Left lobe of liver (tissue), 2 donors: Measurements from ENCODE around the gene DOCK2. TPM values are rescaled to one million over a fixed set of nuclear protein-coding genes. Genes with fewer than 3 reads are reported as not detected.
A peak's percentile ranks its signal among the peaks of the same experiment; 100 is the strongest.
"Not testable (repeated sequence)": the region's sequence is repeated elsewhere in the genome, so short reads cannot be mapped to it uniquely, and the experiment has no call there.

Experiments
- ATAC-seq: fragments of 200-7000 bp; cut with Tn5 transposase; one replicate; pipeline ENCODE4 v1.9.1; 2020; ENCODE audit warnings: mild to moderate bottlenecking, moderate library complexity
- DNase-seq: peaks from one replicate; pipeline ENCODE4 v3.0.0-alpha.2; 2020; ENCODE audit warnings: low spot score
- total RNA-seq: library from RNA; stranded (reverse); gene quantifications from one replicate; pipeline ENCODE4 v1.2.1, GENCODE V29; 2021
- donor health status: DM: no; HTN: no; CAD: no; lungs with moderate emphysema.
- donor health status: DM: no; HTN: yes; CAD: no.

Gene DOCK2
- total RNA-seq, 1 donor from 2014 or later, result 4.1 TPM

- ATAC-seq, result no peak
- DNase-seq, result no peak
Observed at GRCh38 chr5:169921384-169921783, 284.3 kb downstream of the DOCK2 start.

- DNase-seq (no peak), ATAC-seq (no peak)
Observed at GRCh38 chr5:169921949-169922348, 284.9 kb downstream of the DOCK2 start.

GRCh38 chr5:169922474-169922873, 285.4 kb downstream of the DOCK2 start:
- DNase-seq (no peak), ATAC-seq (no peak)

GRCh38 chr5:169923988-169924387, 286.9 kb downstream of the DOCK2 start:
- DNase-seq (no peak), ATAC-seq (no peak)

DNA sequence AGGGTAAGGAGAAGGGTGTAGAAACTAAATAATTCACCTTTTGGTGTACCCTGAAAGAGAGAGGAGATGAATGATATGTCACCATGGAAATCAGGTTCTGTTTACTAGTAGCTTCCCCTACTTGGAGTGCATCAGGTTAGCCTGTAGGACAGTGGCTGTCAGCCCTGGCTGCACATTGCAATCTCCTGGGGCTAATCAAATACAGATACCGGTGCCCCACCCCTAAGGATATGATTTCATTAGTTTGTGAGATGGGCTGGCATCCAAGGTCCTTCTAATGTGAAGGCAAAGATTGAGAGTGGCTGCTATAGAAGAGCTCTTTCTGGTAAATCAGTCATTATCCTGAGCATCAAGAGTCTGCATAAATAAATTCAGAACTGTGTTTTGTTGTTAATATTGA, 296.1 kb downstream of the DOCK2 start:
- no peak for ATAC-seq

DNA sequence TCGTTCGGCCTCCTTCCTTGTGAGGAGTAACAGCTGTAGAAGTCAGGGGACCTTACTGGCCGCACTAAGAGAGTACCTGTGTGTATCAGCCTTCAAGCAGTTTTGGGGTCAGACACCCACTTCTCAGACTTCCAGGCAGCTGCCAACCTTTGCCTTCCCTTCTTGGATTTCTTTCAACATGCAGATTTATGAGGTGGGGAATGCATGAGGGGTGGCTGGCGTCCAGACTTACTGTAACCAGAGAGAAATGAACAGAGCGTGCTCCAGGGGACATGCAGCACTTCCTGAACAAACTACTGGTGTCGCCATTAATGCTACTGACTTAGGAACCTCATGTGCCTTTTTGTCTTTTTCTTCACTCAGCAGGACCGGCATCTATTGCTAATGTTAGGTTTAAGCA, 296.5 kb downstream of the DOCK2 start:
- no peak for DNase-seq
- ATAC-seq, result no peak

More for the DNA sequence above, 296.1 kb downstream of the DOCK2 start:
- DNase-seq, result no peak

DNA sequence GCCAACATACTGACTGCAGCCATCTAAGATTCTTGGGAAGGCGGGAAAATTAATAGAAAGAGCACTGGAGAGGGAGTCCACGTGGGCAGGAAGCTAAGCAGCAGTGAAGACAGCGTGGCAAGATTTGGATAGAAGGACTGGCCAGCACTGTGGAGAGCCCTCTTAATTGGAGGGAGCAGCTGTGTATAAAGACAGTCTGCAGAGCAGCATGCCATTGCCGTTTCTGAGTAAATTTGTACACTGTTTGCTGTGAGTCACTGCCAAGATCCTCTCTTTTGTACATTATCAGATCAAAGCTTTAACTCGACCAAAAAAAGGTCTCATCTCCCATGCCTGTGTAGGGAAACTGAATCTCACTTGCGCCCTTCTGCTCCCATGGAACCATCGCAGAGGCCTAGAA, 297.9 kb downstream of the DOCK2 start:
- no peak for ATAC-seq
- DNase-seq, result no peak

GRCh38 chr5:169935762-169936161, 298.7 kb downstream of the DOCK2 start:
- DNase-seq (no peak), ATAC-seq (no peak)

DNA sequence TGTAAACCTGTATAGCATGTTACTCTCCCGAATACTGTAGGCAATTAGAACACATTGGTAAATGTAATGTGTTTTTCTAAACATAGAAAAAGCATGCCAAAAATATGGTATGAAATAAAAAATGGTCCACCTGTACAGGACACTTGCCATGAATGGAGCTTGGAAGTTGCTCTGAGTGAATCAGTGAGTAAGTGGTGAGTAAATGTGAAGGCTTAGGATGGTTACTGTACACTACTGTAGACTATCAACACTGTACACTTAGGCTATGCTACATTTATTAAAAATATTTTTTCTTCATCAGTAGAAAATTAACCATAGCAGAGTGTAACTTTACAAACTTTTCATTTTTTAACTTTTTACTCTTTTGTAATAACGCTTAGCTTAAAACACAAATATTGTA, 301.4 kb downstream of the DOCK2 start:
- ATAC-seq (no peak), DNase-seq (no peak)

DNA sequence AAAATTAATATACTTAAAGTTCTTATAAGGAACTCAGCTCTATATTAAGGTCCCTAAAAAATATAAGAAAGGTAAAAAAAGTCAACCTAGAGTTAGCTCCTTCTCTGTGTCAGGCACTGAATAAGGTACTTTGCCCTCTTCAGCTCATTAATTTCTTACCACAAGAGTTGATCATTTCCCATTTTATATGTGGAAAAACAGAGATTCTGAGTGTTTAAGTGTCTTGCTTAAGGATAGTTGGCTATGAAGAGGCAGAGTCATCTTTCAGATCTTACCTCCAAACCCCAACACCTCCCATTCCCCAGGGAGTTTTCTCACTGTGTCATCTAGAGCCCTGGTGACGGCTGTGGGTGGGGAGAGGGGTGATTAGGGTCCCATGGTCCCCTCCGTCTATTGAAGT, 302.7 kb downstream of the DOCK2 start:
- DNase-seq, result no peak
- no peak for ATAC-seq

GRCh38 chr5:169941542-169941941, 304.5 kb downstream of the DOCK2 start:
- DNase-seq, result no peak

GRCh38 chr5:169942181-169942580, 305.1 kb downstream of the DOCK2 start:
- DNase-seq, result no peak
- ATAC-seq, result no peak

More at GRCh38 chr5:169941542-169941941, 304.5 kb downstream of the DOCK2 start:
- no peak for ATAC-seq

DNA sequence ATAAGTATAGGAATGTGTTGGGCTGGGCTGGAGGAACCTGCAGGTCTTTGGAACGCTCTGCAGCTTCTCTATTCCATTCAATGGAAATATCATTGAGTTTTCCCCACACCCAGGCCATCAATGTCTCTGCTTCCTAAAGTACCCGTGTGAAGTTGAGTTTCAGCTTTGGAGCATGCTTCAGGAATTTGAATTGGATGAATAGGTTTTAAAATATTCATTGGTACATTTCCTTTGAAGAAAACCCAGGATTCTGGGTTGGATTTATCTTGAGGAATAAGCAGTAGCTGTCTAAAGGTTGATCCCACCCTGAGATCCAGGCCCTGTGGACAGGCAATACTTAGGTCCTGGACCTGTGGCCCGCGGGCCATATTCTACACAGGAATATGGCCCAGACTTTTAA, 306.0 kb downstream of the DOCK2 start:
- ATAC-seq, result no peak
- DNase-seq, result no peak

DNA sequence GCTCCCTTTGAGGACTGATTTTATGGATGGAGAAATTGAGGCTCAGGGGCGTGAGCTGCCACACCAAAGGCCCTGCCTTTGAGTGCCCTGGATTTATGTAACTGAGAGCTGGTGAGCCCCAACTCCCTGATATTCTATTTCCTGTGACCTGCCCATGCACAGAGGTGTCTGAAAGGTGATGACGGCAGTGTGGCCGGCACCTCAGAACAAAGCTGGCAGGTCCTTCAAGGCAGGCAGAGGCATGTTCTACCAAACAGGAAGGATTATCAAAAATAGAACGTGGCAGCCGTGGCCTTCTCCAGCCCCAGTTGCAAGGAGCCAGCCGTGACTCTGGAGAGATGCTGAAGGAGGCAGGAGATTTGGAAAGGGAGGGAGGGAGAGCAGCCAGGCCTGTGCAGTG, 307.0 kb downstream of the DOCK2 start:
- ATAC-seq, result no peak
- no peak for DNase-seq

- ATAC-seq, result no peak
Observed at GRCh38 chr5:169944922-169945680, 308.0 kb downstream of the DOCK2 start.

DNA sequence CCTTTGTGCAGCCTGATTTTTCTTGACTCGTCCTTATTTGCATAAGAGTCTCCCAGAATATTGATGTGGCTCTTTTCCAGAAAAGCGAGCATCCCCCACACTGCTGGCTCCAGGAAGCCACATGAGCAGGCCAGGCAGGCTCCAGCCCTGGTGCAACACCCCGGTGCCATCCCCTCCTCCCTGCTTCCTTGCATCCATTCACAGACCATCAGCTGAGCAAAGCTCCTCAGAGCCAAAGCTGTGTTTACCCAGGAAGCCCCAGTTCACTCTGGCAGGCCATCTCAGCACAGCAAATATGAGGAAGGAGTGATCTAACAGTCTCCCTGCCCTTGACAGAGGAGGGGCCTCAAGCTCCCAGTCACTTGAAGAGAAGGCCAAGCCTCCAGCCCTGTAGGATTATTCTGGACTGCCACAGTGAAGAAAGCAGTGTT, 308.8 kb downstream of the DOCK2 start:
- no peak for DNase-seq
- peak; percentile 28 for ATAC-seq

More at GRCh38 chr5:169944922-169945680, 308.0 kb downstream of the DOCK2 start:
- DNase-seq, result no peak

DNA sequence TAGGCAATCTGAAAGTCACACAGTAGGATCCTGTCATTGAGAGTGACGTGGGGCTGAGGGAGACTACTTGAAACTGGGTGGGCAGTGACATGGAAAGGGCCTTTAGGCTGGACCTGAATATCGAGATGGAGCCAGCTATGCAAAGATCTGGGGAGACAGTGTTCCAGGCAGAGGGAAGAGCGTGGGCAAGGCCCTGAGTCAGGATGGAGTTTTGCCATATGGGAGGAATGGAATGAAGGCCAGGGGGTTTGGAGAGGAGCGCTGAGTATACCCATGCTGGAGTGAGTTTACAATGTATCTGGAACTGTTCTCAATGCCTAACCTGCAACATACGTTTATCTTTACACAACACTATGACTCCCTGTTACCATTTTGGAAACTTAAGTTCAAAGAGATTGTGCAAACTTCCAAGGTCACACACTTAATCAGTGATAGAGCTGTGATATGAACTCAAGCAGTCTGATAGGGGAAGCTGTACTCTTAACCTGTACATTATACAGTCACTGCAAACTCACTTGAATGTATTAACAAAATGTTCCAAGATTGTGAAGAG, 309.7 kb downstream of the DOCK2 start:
- ATAC-seq (no peak), DNase-seq (no peak)

DNA sequence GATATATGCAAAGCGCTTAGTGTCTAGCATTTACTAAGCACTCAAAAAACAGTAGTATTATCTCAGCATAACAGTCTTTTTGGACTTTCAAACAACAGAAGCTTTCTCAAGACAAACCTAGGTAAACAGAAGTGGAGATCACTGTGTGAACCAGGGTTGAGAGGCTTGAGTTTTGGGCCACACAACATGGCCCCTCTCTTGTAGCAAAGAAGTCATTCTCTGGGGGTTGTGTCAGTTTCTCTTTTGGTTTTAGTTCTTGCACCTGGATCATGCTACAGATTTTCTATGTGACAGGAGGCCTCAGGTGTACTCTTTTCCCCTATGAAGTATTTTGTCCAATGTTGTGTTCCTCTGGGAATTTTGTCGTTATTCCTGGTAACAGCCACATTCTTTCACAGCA, 313.3 kb downstream of the DOCK2 start:
- no peak for DNase-seq
- ATAC-seq, result no peak

- not testable (repeated sequence) for ATAC-seq, DNase-seq
Observed at GRCh38 chr5:169953196-169953595, 316.1 kb downstream of the DOCK2 start.

- no peak for ATAC-seq
- DNase-seq, result no peak
Observed at GRCh38 chr5:169954786-169955185, 317.7 kb downstream of the DOCK2 start.

GRCh38 chr5:169956126-169956525, 319.1 kb downstream of the DOCK2 start:
- DNase-seq, result no peak
- no peak for ATAC-seq

DNA sequence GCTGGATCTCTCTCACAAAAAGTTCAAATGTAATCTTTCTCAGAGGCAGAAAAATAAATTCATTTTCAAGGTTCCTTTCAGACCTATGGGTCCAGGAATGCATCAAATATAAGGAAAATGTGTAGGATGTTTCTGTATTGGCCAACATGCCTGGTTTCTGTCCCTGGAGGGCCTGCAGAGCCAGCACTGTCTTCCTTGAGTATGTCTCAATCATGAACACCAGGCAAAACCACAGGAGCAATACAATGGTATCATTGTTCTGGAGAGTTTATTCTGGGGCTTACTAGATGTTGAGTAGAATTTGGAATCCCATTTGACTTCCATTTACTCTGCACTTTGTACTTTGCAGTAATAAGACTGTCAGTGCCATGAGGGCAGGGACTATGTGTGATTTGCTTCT, 319.7 kb downstream of the DOCK2 start:
- no peak for DNase-seq
- ATAC-seq, result no peak

- ATAC-seq (no peak), DNase-seq (no peak)
Observed at GRCh38 chr5:169958278-169958677, 321.2 kb downstream of the DOCK2 start.
